HG02938 (cell line): ENCODE results near the gene LRCH1.

Experiments used
- ATAC-seq: cut with Tn5 transposase; IDR thresholded peaks from one replicate; pipeline ENCODE4 v1.9.1; 2021; ENCODE audit warnings: mild to moderate bottlenecking, moderate library complexity; ENCODE audit not compliant: unreplicated experiment

Gene LRCH1

GRCh38 chr13:46632176-46632575, 79.2 kb downstream of the LRCH1 start:
- no peak for ATAC-seq

- ATAC-seq = no peak
Measured at GRCh38 chr13:46633416-46633815, 80.4 kb downstream of the LRCH1 start.

- no peak for ATAC-seq
Measured at GRCh38 chr13:46636451-46636850, 83.5 kb downstream of the LRCH1 start.

GRCh38 chr13:46637213-46637612, 84.2 kb downstream of the LRCH1 start:
- no peak for ATAC-seq

- ATAC-seq = no peak
Measured at GRCh38 chr13:46638262-46638661, 85.3 kb downstream of the LRCH1 start.

- peak; percentile 95 for ATAC-seq
Measured at GRCh38 chr13:46639033-46639981, 86.3 kb downstream of the LRCH1 start.

- no peak for ATAC-seq
Measured at GRCh38 chr13:46640843-46641242, 87.9 kb downstream of the LRCH1 start.

- ATAC-seq = no peak
Measured at GRCh38 chr13:46641274-46642081, 88.5 kb downstream of the LRCH1 start.

GRCh38 chr13:46642254-46642653, 89.3 kb downstream of the LRCH1 start:
- no peak for ATAC-seq

- ATAC-seq = no peak
Measured at GRCh38 chr13:46643165-46643777, 90.3 kb downstream of the LRCH1 start.

- ATAC-seq = no peak
Measured at GRCh38 chr13:46644816-46645215, 91.8 kb downstream of the LRCH1 start.

GRCh38 chr13:46647512-46648065, 94.6 kb downstream of the LRCH1 start:
- ATAC-seq = no peak

- ATAC-seq = peak; percentile 72
Measured at GRCh38 chr13:46648166-46648607, 95.2 kb downstream of the LRCH1 start.

GRCh38 chr13:46649816-46650215, 96.8 kb downstream of the LRCH1 start:
- no peak for ATAC-seq

- ATAC-seq = no peak
Measured at GRCh38 chr13:46654951-46655350, 102.0 kb downstream of the LRCH1 start.

- no peak for ATAC-seq
Measured at GRCh38 chr13:46655377-46656180, 102.6 kb downstream of the LRCH1 start.

GRCh38 chr13:46656786-46657185, 103.8 kb downstream of the LRCH1 start:
- peak; percentile 86 for ATAC-seq

GRCh38 chr13:46659413-46660065, 106.6 kb downstream of the LRCH1 start:
- no peak for ATAC-seq

- ATAC-seq = no peak
Measured at GRCh38 chr13:46660416-46660815, 107.4 kb downstream of the LRCH1 start.

- ATAC-seq = no peak
Measured at GRCh38 chr13:46660857-46661256, 107.9 kb downstream of the LRCH1 start.
